CD14-positive monocyte (primary cell): Measurements from ENCODE around the gene CNOT6L. TPM values are rescaled to one million over a fixed set of nuclear protein-coding genes. Genes with fewer than 3 reads are reported as not detected.

ENCODE experiments used
- DNase-seq, 3 donors: peaks; one replicate each; pipeline ENCODE4 v3.0.0-alpha.2; 2011 to 2022
- H2AFZ ChIP-seq: 2 replicates; pipeline ENCODE4 v1.6.0; 2012; ENCODE audit warnings: mild to moderate bottlenecking, low read depth, low read length, inconsistent platforms; ENCODE audit not compliant: insufficient read depth, poor library complexity, severe bottlenecking
- H3K27ac ChIP-seq, 2 donors: 1 replicate in 1 of 2; 2 replicates in 1 of 2; pipeline ENCODE4 v1.5.1; 2012 to 2013; ENCODE audit warnings: low read length in 2 of 2, control low read depth in 1 of 2, inconsistent platforms in 1 of 2, low read depth in 1 of 2, mild to moderate bottlenecking in 1 of 2
- H3K27me3 ChIP-seq, 2 donors: one replicate each; pipeline versions ENCODE4 v1.6.0 to v1.6.1; 2011 to 2013; ENCODE audit warnings: low read length in 2 of 2; ENCODE audit not compliant: control insufficient read depth in 2 of 2, insufficient read depth in 2 of 2
- H3K36me3 ChIP-seq, 2 donors: replicated peaks in 1 of 2; 1 replicate in 1 of 2; 2 replicates in 1 of 2; pipeline versions ENCODE4 v1.5.1 to v1.6.1; 2012 to 2013; ENCODE audit warnings: low read length in 2 of 2, control low read depth in 1 of 2, inconsistent platforms in 1 of 2, mild to moderate bottlenecking in 1 of 2; ENCODE audit not compliant: insufficient read depth in 2 of 2, control insufficient read depth in 1 of 2
- H3K4me1 ChIP-seq, 2 donors: 1 replicate in 1 of 2; 2 replicates in 1 of 2; pipeline versions ENCODE4 v1.5.1 to v1.6.1; 2012 to 2013; ENCODE audit warnings: low read length in 2 of 2, control low read depth in 1 of 2, inconsistent platforms in 1 of 2, mild to moderate bottlenecking in 1 of 2, moderate library complexity in 1 of 2; ENCODE audit not compliant: insufficient read depth in 2 of 2, control insufficient read depth in 1 of 2
- H3K4me2 ChIP-seq: replicated peaks from 2 replicates; pipeline ENCODE3; 2012; ENCODE audit warnings: low read length, moderate library complexity, mild to moderate bottlenecking; ENCODE audit not compliant: poor library complexity, severe bottlenecking; ENCODE audit errors: extremely low read depth
- H3K4me3 ChIP-seq, 3 experiments: fragments of 200-600 bp in 1 of 3; sonication (generic) in 1 of 3; replicated peaks in 1 of 3; 1 replicate in 2 of 3; 2 replicates in 1 of 3; pipeline ENCODE4 v1.5.1; 2011 to 2013; ENCODE audit warnings: low read length in 3 of 3, mild to moderate bottlenecking in 3 of 3, control low read depth in 2 of 3, low read depth in 2 of 3, inconsistent platforms in 1 of 3, moderate library complexity in 1 of 3
- H3K79me2 ChIP-seq: 2 replicates; pipeline ENCODE4 v1.6.0; 2012; ENCODE audit warnings: mild to moderate bottlenecking, control low read depth, inconsistent platforms, low read length, moderate library complexity; ENCODE audit not compliant: insufficient read depth
- H3K9ac ChIP-seq: 2 replicates; pipeline ENCODE4 v1.6.0; 2017; ENCODE audit warnings: low read length, mild to moderate bottlenecking; ENCODE audit not compliant: insufficient read depth, poor library complexity, severe bottlenecking
- H3K9me3 ChIP-seq, 2 donors: replicated peaks in 1 of 2; 1 replicate in 1 of 2; 2 replicates in 1 of 2; pipeline versions ENCODE4 v1.5.1 to v1.6.1; 2012 to 2013; ENCODE audit warnings: low read length in 2 of 2, control low read depth in 1 of 2; ENCODE audit not compliant: control insufficient read depth in 1 of 2, insufficient read depth in 1 of 2
- H4K20me1 ChIP-seq: 2 replicates; pipeline ENCODE4 v1.6.0; 2012; ENCODE audit warnings: mild to moderate bottlenecking, low read length, control low read depth, moderate library complexity; ENCODE audit not compliant: insufficient read depth
- H3K27ac Mint-ChIP-seq, 7 donors: one replicate each; pipeline ENCODE4 v1.8.0; 2020; ENCODE audit warnings: mild to moderate bottlenecking in 7 of 7, mixed read lengths in 7 of 7, moderate library complexity in 6 of 7, inconsistent platforms in 2 of 7
- H3K27me3 Mint-ChIP-seq, 3 donors: one replicate each; pipeline ENCODE4 v1.8.0; 2021 to 2022; ENCODE audit warnings: low read depth in 3 of 3, mild to moderate bottlenecking in 3 of 3, mixed read lengths in 3 of 3, moderate library complexity in 3 of 3, inconsistent platforms in 1 of 3
- H3K36me3 Mint-ChIP-seq, 2 donors: one replicate each; pipeline ENCODE4 v1.8.0; 2020; ENCODE audit warnings: mixed read lengths in 2 of 2, inconsistent platforms in 1 of 2, mild to moderate bottlenecking in 1 of 2
- H3K4me1 Mint-ChIP-seq: one replicate; pipeline ENCODE4 v1.8.0; 2020; ENCODE audit warnings: mild to moderate bottlenecking, mixed read lengths
- H3K4me3 Mint-ChIP-seq, 2 donors: one replicate each; pipeline ENCODE4 v1.8.0; 2020; ENCODE audit warnings: mild to moderate bottlenecking in 2 of 2, mixed read lengths in 2 of 2, moderate library complexity in 1 of 2
- H3K9me3 Mint-ChIP-seq, 7 donors: one replicate each; pipeline ENCODE4 v1.8.0; 2020 to 2022; ENCODE audit warnings: mixed read lengths in 7 of 7, mild to moderate bottlenecking in 6 of 7, moderate library complexity in 6 of 7, inconsistent platforms in 2 of 7
- CTCF ChIP-seq: fragments of 200-600 bp; IDR thresholded peaks from one replicate; pipeline ENCODE4 v1.8.0; 2022; ENCODE audit warnings: antibody characterized with exemption, mild to moderate bottlenecking
- WGBS: methylation state at CpG from one replicate; pipeline ENCODE4 v1.1.5; 2013; ENCODE audit warnings: missing lambda C conversion rate; ENCODE audit not compliant: insufficient coverage; 5-methylcytosine and 5-hydroxymethylcytosine counted together
- intact Hi-C, 2 donors: fragments of 100-400 bp; cut with micrococcal nuclease; formaldehyde crosslinking; loops; one replicate each; pipeline versions ENCODE4 v1.15.0 to v1.15.1; 2023
- polyA plus RNA-seq, 3 donors: library from polyadenylated mRNA; depleted of rRNA in 1 of 3; unstranded in 2 of 3; stranded (reverse) in 1 of 3; fragments of 300-500 nt in 2 of 3; fragments of >200 nt in 1 of 3; fragmentation: Illumina TruSeq in 2 of 3; gene quantifications; 1 replicate in 2 of 3; 2 replicates in 1 of 3; pipeline ENCODE4 v1.2.3, GENCODE V29; 2012 to 2021

Gene CNOT6L
- polyA plus RNA-seq, 3 donors = 16.1 to 26.4 (median 26.3) TPM

GRCh38 chr4:77734928-77735327 is 84.2 kb downstream of the CNOT6L start:
- peaks cover 26 to 33% of the 10 kb centered on the region in 2 donors for H3K36me3 Mint-ChIP-seq
- WGBS = 0% methylated on average over 1 of the region's 4 CpGs
- intact Hi-C loops = loop anchor here in 1 of 2 donors (10.0 kb wide), 1 partner anchor 80 kb away; the partner anchor contains the start of gene CNOT6L
- Histone ChIP-seq H2AFZ (no peak overlapping the region), H3K4me3 (peak overlapping the region in 2 of 3 experiments; percentile 25 to 63), H4K20me1 (peaks cover 6% of the 10 kb centered on the region), H3K27ac (peak overlapping the region in 1 of 2 donors; percentile 74), H3K4me1 (peaks cover 10 to 29% of the 10 kb centered on the region in 2 donors), H3K4me2 (peak overlapping the region; percentile 67), H3K79me2 (peaks cover 5% of the 10 kb centered on the region), H3K36me3 (peaks cover 26 to 40% of the 10 kb centered on the region in 2 donors), H3K27me3 (no peaks in the 10 kb centered on the region), H3K9me3 (no peaks in the 10 kb centered on the region), H3K9ac (no peak overlapping the region)
- H3K27ac Mint-ChIP-seq = peak overlapping the region; percentile 55 to 86 (median 83)
- peak; percentile 53 to 71 (median 57) for DNase-seq
- peaks cover 32% of the 10 kb centered on the region for H3K4me1 Mint-ChIP-seq
- H3K4me3 Mint-ChIP-seq = peak overlapping the region; percentile 65 to 85
- H3K9me3 Mint-ChIP-seq = no peaks in the 10 kb centered on the region
- no peaks in the 10 kb centered on the region for H3K27me3 Mint-ChIP-seq
- TF ChIP-seq CTCF = no peak

DNA sequence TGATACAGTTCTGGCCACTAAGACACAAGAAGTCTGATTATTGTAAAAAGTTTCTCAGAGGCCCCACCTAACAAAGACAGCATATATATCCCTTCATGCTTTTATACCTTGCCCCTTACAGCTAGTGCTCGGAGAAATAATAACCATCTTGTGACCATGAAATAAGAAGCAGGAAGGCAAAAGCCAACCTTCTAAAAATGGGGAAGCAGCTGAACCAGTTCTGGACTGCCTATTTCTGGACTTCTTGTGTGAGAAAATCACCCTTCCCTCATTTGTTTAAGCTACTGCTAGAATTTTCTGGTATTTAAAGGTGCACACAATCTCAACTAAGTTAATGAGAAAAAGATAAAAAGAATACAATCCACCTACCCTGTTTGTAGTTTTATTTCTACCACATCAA is 87.5 kb downstream of the CNOT6L start:
- H2AFZ ChIP-seq = no peak overlapping the region
- Mint-ChIP-seq H3K4me3 (no peak overlapping the region), H3K4me1 (peaks cover 37% of the 10 kb centered on the region), H3K36me3 (peaks cover 28 to 33% of the 10 kb centered on the region in 2 donors), H3K9me3 (no peaks in the 10 kb centered on the region), H3K27ac (peak overlapping the region in 2 of 7 donors; percentile 13 to 38), H3K27me3 (no peaks in the 10 kb centered on the region)
- no peak for TF ChIP-seq CTCF
- H3K9me3 ChIP-seq = no peaks in the 10 kb centered on the region
- H3K4me1 ChIP-seq = peaks cover 10 to 29% of the 10 kb centered on the region in 2 donors
- peaks cover 5% of the 10 kb centered on the region for H3K79me2 ChIP-seq
- H3K36me3 ChIP-seq = peaks cover 28 to 47% of the 10 kb centered on the region in 2 donors
- WGBS = no CpG with 5 or more reads among the region's 1 CpG
- H3K4me3 ChIP-seq = no peak overlapping the region
- H3K4me2 ChIP-seq = no peak overlapping the region
- DNase-seq = peak in 1 of 3 donors; percentile 7
- H3K27ac ChIP-seq = peak overlapping the region in 1 of 2 donors; percentile 52
- H3K27me3 ChIP-seq = no peaks in the 10 kb centered on the region
- H4K20me1 ChIP-seq = peaks cover 6% of the 10 kb centered on the region
- no peak overlapping the region for H3K9ac ChIP-seq
- intact Hi-C loops = loop anchor here in 1 of 2 donors (10.0 kb wide), 1 partner anchor 83 kb away; the partner anchor contains the start of gene CNOT6L
